NCI-H128 (cell line): ENCODE measurements around the gene AMER2.

Experiments
- DNase-seq: peaks from one replicate; lab custom pipeline; 2025; ENCODE audit not compliant: unreplicated experiment; lab: John Stamatoyannopoulos, UW

AMER2 gene

GRCh38 chr13:25171517-25172302 lies at the start of gene AMER2:
TSS of gene AMER2 (minus strand) at chr13:25172288. CDS start at chr13:25171619, 669 bp downstream.
- peak; percentile 59 for DNase-seq

- DNase-seq = no peak
These were observed 45.9 kb upstream of the AMER2 start for GRCh38 chr13:25218019-25218418.

GRCh38 chr13:25217023-25217885 lies 45.2 kb upstream of the AMER2 start:
- DNase-seq = no peak

GRCh38 chr13:25215253-25215575 lies 43.1 kb upstream of the AMER2 start:
- DNase-seq = no peak

- DNase-seq = no peak
These were observed 42.6 kb upstream of the AMER2 start for GRCh38 chr13:25214491-25215252.

- DNase-seq = no peak
These were observed 41.6 kb upstream of the AMER2 start for GRCh38 chr13:25213715-25214114.

- DNase-seq = no peak
These were observed 38.9 kb upstream of the AMER2 start for GRCh38 chr13:25210842-25211569.

GRCh38 chr13:25207291-25207810 lies 35.3 kb upstream of the AMER2 start:
- DNase-seq = no peak

GRCh38 chr13:25204863-25205262 lies 32.8 kb upstream of the AMER2 start:
- no peak for DNase-seq

GRCh38 chr13:25203127-25203740 lies 31.1 kb upstream of the AMER2 start:
- DNase-seq = no peak

- DNase-seq = no peak
These were observed 28.7 kb upstream of the AMER2 start for GRCh38 chr13:25200783-25201182.

GRCh38 chr13:25198647-25199046 lies 26.6 kb upstream of the AMER2 start:
- DNase-seq = no peak

GRCh38 chr13:25196971-25197370 lies 24.9 kb upstream of the AMER2 start:
- DNase-seq = no peak

- no peak for DNase-seq
These were observed 20.8 kb upstream of the AMER2 start for GRCh38 chr13:25192936-25193335.

GRCh38 chr13:25192489-25192888 lies 20.4 kb upstream of the AMER2 start:
- DNase-seq = no peak

- no peak for DNase-seq
These were observed 20.0 kb upstream of the AMER2 start for GRCh38 chr13:25192052-25192451.

GRCh38 chr13:25190771-25191170 lies 18.7 kb upstream of the AMER2 start:
- DNase-seq = no peak

GRCh38 chr13:25190256-25190655 lies 18.2 kb upstream of the AMER2 start:
- no peak for DNase-seq

- DNase-seq = no peak
These were observed 15.5 kb upstream of the AMER2 start for GRCh38 chr13:25187596-25187995.

- no peak for DNase-seq
These were observed 14.1 kb upstream of the AMER2 start for GRCh38 chr13:25186187-25186586.
